ENCODE results near the gene NKX2-3.

GRCh38 chr10:99520847-99521764, 11.6 kb upstream of the NKX2-3 start:
- TF ChIP-seq REST (IDR thresholded peaks at IDR 0.05; ENCODE audit: low read depth) (no peak), CTCF (IDR thresholded peaks at IDR 0.05 in 2 of 3, conservative IDR thresholded peaks at IDR 0.05 in 1 of 3; ENCODE audit: borderline replicate concordance in 1 of 3, insufficient read depth in 1 of 3, low read depth in 2 of 3, low read length in 2 of 3) (no peak), EZH2 (IDR thresholded peaks at IDR 0.05) (no peak), SRF (IDR thresholded peaks at IDR 0.05; ENCODE audit: low read depth) (no peak)
